GM18505 (cell line): ENCODE results near the gene HYAL2.
"Not testable (repeated sequence)": the region's sequence is repeated elsewhere in the genome, so short reads cannot be mapped to it uniquely, and the experiment has no call there.

Source experiments
- ATAC-seq: cut with Tn5 transposase; IDR thresholded peaks from one replicate; pipeline ENCODE4 v1.9.1; 2021; ENCODE audit not compliant: unreplicated experiment
- POLR2A ChIP-seq: IDR thresholded peaks from 4 replicates; pipeline ENCODE4 v1.6.1; 2011; ENCODE audit warnings: borderline replicate concordance; ENCODE audit not compliant: insufficient read depth, insufficient read length; ENCODE audit errors: extremely low read depth

The HYAL2 gene

GRCh38 chr3:50320853-50321335 is 1.7 kb downstream of the HYAL2 start:
- TF ChIP-seq POLR2A: no peak
- ATAC-seq: peak; percentile 41

DNA sequence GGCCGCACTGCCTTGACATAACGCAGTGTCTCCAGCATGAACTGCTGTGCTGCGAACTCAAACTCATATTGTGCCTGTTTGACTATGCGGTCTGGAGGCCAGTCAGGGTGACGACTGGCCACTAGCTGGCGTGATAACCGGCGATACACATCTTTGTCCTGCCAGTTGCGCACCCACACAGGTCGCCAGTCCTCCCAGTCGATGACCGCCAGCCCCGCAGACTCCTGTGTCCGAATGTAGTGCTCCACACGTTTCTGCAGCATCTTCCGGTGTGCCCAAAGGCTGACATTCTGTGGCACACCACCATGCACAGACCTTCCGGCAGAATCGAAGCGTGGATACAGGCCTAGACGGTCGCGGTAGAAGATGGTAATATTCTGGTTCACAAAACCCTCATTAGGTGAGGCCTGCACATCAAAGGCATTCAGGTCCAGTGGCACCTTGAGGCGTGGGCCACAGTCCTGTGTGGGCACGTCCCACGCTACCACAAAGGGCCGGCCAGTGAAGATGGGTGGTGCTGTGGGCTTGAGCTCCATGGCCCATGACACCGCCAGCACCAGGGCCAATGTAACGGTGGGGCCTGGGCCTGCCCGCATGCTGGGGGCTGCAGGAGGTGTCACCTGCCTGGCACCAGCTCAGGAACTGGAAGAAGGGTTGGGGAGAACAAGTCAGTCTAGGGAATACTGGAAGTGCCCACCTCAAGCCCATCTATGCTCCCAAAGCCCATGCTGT is 2.5 kb downstream of the HYAL2 start:
- TF ChIP-seq POLR2A: no peak
- no peak for ATAC-seq

DNA sequence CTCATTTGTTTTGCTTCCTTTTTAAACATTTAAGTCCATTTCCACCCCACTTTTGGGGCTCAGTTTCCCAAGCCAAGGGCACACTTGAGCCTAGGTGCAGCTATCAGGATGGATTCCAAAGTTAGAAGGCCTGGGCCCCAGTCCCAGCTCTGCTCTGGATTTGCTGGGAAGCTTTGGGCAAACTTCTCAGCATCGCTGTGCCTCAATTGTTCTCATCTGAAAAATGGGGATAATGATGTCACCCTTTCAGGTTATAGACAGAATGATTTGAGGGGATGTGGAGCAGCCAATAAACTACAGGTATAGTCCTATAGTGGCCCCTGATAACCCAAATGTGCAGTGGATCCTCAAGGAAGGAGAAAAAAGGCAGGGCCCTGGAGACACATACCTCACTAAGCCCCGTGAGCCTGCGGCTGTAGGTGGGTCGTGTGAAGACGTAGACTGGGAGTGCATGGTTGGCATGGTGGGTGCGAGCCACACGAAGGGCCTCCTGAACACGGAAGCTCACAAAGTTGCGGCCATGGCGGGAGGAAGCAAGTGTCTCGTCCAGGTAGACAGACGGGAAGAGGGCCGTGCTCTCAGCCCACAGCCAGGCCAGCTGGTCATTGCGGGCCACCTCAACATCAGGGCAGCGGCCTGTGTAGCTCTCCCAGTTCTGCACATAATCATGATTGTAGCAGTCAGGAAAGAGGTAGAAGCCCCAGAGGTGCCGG is 3.2 kb downstream of the HYAL2 start:
- ATAC-seq: no peak
- no peak for TF ChIP-seq POLR2A

- ATAC-seq: no peak
- TF ChIP-seq POLR2A: no peak
Measured at GRCh38 chr3:50318615-50319014, 3.9 kb downstream of the HYAL2 start.

DNA sequence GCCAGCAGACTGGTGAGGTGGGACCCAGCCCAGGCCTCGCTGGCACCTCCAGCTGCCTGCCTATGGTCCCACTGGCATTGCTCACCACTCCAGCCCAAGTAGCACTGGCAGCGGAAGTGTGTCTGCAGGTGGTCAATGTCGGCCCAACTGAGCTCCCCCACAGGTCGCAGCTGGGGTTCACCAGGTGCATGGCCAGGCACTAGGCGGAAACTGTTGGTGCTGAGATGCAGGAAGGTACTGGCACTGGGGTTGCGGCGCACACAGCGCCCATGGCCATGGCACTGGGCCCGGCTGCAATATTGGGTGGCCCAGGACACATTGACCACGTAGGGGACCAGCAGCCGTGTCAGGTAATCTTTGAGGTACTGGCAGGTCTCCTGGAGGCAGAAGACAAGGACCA is 4.4 kb downstream of the HYAL2 start:
- no peak for TF ChIP-seq POLR2A
- ATAC-seq: no peak

DNA sequence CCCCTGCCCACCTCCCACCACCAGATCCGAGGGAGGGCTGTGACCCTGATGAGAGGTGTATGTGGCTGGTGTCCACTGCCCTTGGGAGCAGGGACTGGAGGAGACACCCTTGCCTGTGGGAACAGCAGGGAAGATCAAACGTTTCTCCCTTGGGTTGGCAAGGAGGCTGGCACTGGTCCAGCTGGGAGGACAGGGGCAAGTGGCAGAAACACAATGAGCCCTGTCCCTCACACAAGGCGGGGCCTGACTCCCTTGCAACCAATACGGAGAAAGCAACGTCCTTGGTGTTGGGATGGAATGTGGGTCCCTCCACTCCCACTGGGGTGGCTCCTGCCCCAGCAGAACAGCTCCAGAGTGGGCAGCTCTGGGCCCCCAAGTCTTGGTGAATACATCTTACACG is 5.2 kb downstream of the HYAL2 start:
- no peak for TF ChIP-seq POLR2A
- no peak for ATAC-seq

DNA sequence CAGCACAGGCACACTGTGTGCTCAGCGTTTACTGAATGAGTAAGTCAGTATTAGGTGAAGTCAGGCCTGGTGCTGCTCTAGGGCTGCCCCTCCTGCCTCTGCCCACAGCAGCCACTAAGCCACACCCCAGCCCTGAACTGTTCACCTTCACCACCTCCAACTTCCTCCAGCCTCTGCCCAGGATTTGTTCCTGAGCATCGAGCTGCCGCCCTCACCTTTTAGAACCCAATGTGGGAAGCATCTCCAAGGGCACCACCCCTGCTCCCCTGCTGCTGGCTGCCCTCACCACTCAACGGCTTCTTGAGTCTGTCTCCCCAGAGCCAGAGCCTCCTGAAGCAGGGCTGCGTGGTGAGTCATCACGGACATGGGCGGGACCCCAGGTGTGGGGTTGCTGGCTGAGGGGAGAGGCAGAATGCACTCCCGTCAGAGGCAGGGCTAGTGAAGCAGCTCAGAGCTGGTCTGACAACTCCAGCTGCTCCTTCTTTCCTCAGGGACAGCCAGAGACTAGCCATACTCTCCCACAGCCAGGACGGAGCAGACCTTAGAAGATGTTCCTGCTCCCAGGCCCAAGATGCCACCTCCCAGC is 5.8 kb downstream of the HYAL2 start:
- no peak for TF ChIP-seq POLR2A
- ATAC-seq: no peak

- ATAC-seq: no peak
- TF ChIP-seq POLR2A: no peak
Measured at GRCh38 chr3:50314816-50315215, 7.7 kb downstream of the HYAL2 start.

DNA sequence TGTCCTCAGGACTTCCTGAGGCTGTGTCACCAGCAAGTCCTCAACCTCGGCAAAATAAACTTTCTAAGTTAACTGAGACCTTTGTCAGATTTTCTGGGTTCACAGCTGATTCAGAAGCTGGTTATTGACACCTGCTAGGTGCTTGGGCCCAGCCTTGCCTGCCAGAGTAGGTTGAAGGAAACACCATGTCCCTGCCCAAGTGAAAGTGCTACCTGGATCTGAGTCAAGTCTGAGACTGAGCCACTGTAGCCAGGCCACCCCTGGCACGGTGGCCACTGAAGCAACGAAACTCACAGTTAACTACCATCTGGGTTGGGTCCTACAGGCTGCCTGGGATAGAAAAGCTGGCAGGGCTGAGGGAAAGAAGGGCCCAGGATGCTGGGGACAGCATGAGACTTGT is 8.2 kb downstream of the HYAL2 start:
- TF ChIP-seq POLR2A: no peak
- ATAC-seq: no peak

GRCh38 chr3:50312041-50312440 is 10.5 kb downstream of the HYAL2 start:
- not testable (repeated sequence) for ATAC-seq

GRCh38 chr3:50304601-50305000 is 17.9 kb downstream of the HYAL2 start:
- no peak for TF ChIP-seq POLR2A
- ATAC-seq: no peak

DNA sequence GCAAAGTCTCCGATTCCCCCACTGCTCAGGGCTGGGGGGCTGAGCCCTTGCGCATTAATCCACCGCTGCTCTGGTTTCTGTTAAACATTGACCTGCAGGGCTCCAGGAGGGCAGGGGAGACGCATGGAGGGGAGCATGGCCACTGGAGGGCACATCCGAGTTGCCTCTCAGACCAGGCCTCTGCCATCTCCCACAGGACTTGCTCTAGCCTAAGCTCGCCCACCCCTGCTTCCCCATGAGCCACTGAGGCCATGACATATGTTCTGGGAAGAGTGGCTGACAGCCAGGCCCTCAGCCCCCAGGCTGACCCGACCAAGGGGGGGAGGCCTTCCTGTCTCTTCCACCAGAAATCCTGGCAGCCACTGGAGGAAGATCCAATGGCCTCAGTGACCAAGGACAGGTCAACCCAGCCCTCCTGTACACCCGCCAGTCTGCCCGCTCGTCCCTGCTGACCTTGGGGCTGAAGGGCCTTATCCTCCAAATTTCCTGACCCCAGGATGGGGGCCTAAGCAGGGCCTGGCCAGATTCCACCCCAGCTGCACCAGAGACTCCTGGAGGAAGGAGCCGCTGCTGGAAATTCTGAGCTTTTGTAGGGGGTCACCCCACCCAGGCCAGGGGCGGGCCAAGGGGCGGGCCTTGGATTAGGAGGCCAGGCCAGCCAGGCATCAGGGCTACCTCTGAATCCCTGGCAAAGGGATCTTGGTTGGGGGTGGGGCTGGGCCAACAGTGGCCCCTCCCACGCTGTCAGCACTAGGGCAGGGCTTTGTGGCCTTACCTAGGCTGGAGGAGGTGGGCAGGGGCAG is 19.3 kb downstream of the HYAL2 start, which contains the start of gene HYAL1:
Gene HYAL1 (minus strand): TSS at position 562 of the 803 bp plus-strand sequence. CDS start 618 bp downstream, outside the sequence.
- ATAC-seq: no peak
- TF ChIP-seq POLR2A: no peak
